HG03521 (cell line): ENCODE data around the gene ALDH1L1.

Experiments
- ATAC-seq: cut with Tn5 transposase; IDR thresholded peaks from one replicate; pipeline ENCODE4 v1.9.1; 2021; ENCODE audit warnings: mild to moderate bottlenecking, moderate library complexity; ENCODE audit not compliant: unreplicated experiment

The ALDH1L1 gene

DNA sequence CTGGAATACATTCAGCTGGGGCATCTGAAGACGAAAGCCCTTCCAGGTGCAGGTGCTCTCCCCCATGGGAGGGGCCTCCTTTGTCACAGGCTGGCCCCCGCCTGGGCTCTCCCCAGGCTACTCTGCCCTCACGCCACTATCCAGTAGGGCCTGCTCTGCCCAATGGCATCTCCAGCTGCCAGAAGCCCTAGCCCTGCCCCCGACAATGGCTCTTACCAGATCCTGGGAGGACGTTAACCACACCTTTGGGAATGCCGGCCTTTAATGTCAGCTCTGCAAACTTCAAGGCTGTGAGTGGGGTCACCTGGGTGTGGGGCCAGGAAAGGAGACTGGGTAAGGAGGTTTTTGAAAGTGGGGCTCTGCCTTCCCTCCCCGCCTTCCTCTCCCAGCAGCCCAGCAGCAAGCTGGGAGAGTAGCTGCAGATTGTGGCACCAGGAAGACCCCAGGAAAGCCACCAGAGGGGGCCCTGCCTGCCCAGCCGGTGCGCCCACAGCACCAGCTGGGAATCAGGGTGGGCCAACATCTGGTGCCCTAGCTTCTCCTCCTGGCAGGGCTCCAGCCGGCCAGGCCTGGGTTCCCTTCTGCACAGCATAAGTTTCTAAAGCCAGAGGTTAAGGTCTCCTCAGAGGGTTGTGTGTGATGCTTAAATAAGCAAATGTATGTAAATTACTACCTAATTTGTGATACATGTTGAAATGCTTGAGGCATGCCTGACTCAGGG lies 56.1 kb downstream of the ALDH1L1 start:
- no peak for ATAC-seq

DNA sequence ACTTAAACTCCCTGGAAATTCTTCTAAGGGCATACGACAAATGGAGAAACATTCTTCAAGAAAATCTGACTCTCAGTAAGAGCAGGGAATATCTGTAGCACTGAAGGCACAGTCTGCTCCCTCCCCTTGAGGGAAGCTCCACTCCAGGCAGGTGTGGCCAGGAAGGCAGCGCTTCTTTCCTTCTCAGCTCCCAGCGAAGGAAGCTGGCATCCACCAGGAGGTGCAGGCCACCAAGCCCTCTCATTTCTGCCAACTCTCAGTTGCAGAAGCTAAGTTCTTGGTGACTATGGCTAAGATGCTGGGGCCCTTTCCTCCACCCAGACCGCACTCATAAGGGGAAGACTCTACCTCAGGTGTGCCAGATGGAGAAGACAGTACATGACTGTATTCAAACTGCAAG lies 58.8 kb downstream of the ALDH1L1 start:
- no peak for ATAC-seq

DNA sequence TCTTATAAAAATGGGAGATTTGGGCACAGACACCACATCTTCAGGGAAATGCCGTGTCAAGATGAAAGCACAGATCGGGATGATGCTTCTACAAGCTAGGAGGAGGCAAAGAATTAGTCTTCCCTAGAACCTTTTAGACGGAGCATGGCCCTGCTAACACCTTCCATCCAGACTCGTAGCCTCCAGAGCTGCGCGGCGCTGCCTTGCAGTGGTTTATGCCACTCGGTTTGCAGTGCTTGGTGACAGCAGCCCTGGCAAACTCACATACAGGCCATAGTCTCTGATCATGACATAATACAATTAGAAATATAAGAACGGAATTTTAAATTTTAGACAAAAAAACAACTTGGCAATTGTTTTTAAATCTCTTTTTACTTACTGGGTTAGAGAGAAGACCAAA lies 59.3 kb downstream of the ALDH1L1 start:
- ATAC-seq, result no peak

DNA sequence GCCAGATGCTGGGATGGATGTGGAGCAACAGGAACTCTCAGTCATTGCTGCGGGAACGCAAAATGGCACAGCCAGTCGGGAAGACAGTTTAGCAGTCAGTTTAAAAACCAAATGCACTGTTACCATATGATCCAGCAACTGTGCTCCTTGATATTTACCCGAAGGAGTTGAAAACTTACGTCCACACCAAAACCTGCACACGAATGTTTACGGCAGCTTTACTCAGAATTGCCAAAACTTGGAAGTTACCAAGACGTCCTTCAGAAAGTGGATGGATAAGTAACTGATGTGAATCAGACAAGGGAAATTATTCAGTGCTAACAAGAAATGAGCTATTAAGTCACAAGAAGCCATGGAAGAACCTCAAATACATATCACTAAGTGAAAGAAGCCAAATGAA lies 60.4 kb downstream of the ALDH1L1 start:
- ATAC-seq, result no peak

DNA sequence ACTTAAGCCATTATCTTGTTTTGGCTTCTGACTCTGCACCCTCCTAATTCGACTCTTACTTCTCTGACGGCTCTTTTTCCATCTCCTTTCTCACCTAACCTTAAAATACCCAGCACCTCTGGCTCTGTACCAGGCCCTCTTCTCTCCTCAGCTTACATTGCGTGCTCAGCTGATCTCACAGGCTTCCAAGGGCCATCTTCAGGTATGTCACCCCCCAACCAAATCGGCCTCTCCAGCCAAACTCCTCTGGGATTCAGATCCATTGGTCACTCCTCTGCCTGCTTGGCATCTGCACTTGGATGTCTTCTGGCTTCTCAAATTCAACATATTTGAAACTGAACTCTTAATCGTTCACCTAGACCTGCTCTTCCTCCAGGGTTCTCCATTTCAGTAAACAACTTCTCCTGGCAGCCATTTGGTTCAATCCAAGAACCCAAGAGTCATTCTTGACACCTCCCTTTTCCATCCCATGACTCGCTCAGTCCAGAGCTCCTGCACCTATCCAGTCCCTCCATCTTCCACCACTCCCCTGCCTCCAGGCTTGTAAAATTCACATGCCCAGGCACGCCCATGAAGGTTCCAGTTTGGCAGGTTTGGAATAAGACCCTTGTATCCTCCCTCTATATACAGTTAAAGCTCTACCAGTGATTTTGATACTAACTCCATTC lies 61.2 kb downstream of the ALDH1L1 start:
- ATAC-seq, result no peak

DNA sequence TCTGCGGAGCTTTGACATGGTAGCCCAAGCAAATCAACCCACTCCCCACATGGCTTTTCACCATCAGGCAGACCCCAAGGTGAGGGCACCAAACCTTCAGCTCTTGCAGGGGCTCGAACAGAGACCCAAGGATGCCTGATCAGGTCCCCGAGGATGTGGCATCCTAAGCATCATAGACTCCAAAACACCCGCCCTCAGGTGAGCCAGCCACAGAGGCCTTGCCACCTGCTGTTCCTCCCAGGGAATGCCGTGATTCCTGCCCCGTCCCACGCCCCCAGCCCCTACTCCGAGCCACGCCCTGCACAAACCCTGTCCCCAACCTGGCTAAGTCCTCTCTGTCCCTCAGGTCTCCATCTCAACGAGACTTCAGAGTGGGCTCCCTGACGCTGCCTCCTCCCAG lies 61.8 kb downstream of the ALDH1L1 start:
- ATAC-seq, result no peak

DNA sequence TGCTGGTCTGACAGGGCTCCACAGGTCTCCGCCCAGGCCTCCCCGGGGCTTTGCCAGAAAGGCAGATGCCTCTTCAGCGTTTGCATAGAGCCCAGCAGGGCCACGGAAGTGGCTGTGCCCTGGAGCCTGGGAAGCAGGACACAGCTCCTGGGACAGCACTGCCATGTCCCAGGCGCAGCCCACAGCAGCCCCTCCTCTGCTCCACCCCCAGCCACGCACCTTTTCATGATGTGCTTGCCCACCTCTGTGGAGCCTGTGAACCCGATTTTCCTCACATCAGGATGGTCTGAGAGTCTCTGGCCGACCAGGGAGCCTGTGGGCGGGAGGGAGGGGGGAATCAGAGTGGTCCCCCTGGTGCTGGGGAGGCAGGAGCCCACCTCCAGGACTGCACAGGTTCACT lies 62.6 kb downstream of the ALDH1L1 start:
- no peak for ATAC-seq

DNA sequence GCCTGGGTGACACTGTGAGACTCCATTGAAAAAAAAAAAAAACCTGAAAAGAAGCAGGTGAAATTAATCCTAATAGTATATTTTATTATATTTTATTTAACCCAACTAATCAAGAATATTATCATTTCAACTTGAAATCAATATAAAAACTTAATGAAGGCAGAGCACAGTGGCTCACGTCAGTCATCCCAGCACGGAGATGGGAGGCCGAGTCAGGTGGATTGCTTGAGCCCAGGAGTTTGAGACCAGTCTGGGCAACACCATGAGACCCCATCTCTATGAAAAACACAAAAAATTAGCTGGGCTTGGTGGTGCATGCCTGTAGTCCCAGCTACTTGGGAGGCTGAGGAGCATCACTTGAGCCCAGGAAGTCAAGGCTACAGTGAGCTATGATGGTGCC lies 63.2 kb downstream of the ALDH1L1 start:
- ATAC-seq, result no peak

DNA sequence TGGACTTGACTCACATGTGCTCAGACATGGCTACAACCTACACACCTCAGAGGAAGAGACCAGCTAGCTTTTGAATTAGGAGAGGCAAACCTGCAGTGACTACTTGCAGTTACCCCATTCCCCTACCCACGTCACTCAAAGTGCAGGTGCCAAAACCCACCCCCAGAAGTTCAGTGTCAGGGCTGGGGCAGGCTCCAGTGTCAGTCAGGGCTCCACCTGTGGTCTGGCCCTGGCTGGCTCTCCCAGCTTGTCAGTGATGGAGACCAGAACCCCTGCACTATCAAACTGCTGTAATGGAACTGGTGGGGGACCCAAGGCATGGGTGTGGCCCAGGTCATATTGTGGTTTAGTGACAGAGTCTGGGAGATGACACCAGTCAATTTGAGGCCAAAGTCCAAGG lies 63.9 kb downstream of the ALDH1L1 start:
- no peak for ATAC-seq

DNA sequence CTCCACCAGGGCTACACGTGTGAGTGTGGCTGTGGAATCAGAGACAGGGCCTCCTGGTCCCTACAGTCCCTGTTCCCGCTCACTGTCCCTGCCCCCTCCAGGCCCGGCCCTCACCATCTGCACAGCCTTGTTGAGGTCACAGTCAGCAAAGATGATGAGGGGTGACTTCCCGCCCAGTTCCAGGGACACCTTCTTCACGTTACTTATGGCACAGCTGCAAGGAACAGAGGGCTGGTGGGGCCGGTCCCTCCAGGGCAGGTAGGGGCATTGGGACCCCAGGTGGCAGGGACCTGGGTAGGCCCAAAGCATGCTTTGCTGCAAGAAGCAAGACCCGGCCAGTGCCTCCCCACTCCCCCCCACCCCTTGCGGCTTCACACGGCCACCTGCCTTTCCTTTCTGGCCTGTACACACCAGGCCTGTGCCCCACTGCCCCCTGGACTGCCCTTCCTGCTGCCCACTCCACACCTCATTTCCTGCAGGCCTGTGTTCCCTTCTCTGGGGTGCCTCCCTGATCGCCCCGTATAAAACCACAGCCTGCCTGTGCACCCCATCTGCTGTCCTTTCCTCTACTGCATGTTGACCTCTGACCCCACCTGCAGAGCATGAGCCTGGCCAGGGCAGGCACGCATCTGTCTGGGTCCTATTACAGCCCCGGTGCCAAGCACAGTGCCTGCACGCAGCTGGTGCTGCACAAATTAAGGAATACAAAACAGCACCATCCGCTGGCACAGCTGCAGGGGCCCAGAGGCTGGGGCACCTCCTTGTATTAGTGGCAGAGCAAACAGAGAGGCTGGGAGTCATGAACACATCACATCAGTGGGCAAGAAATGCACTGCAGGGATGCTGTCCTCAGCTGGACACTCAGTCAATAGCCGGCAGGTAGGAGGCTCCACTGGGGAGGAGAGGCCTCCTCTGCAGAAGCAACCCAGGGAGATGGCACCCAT lies 65.7 kb downstream of the ALDH1L1 start:
- no peak for ATAC-seq

DNA sequence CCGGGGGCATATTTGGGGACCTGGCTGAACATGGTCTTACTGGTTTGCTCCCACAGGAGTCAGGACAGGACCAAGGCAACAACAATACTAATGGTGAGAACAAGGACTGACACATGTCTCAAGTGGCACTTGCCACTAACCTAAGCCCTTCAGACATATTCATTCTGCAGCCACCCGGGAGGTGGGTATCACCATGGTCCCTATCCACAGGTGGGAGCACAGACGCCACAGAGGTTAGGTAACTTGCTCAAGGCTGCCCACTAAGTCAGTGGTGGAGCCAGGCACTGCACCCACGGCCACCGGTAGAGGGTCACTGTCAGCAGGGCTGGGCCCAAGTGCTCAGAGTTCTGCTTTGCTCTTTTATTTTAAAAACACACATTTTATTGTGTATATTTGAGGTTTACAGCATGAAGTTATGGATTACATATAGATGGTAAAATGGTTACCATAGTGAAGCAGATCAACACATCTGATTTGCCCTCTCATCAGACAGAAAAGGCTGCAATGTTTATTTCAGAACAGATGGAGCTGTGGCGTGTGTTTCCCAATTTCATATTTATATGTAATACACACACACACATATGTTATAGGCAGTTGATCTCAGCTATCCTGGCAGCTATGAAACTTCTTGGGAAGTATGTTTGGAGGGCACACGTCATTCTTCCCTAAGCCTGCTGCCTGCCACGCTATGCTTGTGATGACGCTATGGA lies 66.5 kb downstream of the ALDH1L1 start:
- no peak for ATAC-seq

DNA sequence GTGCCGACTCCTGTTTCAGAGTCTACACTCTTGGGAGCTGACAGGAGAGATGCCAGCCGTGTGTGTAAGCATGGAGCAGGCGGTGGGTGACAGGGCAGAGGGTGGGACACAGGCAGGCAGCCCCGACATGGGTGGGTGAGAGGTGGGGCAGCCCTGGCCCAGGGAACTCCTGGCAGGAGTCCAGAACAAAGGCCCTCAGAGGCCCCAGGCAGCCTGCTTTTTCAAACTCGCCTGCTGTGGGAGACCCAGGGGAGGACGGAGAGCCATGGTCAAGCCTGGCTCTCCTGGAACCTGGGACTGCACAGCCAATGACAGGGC lies 67.2 kb downstream of the ALDH1L1 start:
- no peak for ATAC-seq

DNA sequence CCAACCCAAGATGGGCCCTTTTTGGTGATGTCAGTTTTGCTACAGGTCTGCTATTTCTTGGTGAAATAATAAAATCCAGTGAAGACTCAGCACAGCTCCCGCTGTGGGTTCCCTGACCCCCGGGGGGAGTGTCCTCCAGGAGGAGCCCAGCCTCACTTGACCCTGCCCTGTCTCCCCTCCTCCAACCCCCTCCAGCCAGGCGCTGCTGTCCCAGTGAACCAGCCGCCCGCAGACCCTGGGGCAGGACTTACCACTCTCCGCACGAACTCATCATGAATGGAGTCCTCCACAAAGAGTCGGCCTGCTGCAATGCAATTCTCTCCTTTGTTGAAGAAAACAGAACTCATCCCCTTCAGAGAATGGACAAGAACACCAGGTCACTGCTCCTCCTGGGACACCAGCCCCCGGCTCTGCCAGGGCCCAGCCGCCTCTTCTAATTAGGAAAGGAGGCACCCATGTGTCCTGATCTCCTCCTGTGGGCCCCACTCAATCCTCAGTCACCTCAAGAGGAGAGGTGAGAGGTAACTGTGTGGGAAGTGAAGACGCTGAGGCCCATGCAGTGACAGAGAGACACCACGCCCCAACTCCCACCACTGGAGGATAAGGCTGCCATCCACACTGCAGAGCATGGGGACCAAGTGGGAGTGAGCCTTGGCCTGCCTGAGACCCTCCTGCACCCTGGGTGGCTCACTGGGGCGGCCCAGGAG lies 67.7 kb downstream of the ALDH1L1 start:
- ATAC-seq, result no peak

DNA sequence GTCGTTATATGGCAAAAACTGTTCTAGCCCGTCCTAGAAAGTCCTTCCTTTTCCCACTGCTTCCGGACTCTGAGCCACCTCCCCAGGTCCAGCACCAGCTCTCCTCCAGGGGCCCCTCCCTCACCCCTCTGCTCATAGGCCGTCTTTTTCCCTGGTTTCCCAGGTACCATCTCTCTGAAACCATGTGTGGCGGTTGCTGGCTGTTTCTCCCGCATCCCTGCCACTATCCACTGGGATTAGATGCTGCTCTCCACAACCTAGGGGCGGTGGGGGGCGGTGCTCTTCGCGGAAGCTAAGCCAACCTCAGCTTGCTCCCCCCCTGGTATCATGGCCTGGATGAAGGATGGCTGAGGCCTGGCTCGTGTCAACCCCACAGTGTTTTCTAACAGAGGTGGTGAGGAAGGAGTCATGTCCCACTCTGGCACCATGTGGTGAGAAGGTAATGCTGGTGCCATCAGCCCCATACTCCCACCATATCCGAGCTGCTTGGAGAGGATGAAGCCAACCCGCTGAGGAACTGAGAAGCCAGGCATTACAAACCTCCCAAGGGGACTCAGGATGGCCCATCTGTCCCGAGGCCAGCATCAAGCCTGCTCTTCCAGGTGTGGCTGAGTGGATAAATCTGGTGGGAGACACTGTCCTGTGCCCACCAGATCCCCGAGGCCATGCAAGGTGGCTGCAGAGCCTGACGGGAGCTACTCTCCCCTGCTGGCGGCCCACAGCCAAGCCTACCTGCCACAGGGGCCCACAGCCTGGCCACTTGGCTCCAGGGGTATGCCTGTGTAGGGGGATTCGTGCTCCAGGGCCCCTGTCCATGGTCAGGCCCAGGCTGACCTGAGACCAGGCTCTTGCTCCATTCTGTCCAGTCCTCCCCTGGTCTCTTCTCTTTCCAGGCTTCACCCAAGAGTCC lies 68.6 kb downstream of the ALDH1L1 start:
- ATAC-seq, result no peak

DNA sequence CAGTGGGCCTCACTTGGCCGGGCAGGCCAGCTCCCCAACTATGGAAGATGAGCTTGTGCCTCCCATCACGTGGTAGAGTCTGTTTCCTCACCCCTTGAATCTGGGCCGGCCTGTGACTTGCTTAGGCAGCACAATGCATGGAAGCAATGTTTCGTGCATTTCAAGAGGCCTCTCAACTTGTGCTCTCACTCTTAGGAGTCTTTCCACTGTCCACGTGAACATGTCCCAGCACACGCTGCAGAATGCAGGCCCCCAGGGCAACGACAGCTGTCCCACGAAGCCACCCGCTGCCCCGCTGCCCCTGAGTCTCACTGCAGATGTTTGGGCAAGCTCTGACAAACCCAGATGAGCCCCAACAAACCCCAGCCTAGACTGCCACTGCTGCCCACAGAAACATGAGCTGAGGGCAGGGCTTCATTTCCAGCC lies 69.2 kb downstream of the ALDH1L1 start:
- ATAC-seq, result no peak

DNA sequence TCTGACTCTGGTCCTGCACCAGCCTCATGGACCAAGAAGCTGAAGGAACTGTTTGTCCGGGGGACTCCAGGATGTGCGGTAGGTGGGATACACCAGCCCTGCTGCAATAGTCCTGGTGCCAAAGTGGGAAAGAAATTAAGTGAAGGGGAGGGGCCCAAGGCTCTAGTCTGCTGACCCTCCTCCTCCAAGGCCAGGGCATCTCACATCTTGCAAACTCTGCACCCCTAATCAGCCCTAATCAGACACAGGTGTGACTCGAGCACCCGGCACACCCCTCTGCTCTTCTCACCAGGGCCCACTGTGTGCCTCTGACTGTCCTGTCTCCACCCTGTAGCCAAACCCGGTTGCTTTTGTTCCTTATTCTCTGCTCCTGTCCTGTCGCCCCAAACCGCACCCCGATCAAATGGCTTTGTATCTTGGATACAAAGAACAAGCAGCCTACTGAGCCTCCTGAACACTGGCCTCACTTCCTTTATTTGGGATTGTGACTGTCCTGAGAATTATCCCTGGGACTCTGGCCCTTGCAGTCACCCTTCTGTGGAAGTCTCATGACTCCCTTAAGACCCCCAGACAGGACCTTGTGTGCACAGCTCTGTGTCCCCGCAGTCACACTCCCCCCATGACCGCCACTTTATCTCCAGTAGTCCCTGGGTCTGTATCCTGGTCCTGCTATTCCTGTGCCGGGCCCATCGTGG lies 69.8 kb downstream of the ALDH1L1 start:
- ATAC-seq, result no peak

DNA sequence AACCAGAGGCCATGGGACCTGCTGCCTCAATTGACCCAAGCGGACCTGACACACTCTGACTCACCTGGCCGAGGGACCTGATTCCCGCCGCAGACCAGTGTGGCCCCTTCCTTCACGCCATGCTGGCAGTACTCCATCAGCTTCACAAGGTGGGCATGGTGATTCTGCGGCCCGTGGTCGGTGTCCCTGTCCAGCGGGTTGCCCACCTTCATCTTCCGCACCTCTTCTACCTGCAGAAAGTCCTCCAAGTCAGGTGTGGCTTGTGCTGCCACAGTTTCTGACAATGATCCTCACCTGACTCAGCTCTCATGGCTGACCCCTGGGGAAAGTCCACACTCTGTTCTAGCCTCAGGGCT lies 70.5 kb downstream of the ALDH1L1 start:
- ATAC-seq, result no peak

DNA sequence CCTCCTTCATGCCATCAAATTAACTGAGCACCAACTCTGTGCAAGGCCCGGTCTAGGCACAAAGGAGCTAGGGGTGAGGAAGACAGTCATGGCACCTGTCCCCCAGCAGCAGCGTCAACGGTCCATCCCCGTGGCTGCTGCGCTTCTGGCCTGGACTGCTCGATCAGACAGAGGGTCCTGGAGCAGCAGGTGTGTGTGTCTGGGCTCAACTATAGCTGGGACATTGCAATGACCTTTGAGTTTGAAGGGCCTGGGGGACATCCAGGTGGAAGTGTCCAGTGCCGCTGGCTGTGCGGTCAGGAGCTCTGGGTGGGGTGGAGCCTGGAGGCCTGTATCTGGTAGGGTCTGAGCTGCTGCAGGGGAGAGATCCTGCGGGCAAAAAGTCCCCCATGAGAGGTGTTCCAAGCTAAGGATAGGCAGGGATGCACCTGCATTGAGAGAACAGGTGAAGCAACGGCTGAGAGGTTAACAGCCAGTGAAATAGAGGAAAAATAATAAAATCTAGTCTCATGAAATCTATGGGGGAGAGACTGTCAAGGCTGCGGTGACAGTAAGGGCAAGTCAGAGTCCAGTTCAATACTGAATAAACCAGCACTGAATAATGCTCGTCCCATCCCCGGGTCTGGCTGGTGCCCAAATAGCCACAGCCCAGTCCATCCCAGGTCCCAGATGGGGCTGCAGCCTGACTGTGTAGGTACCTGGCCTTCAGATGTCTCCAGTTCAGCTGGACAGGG lies 71.1 kb downstream of the ALDH1L1 start:
- ATAC-seq, result no peak
